DOHH2 (cell line): ENCODE data around the gene EGF.

Experiments used
- EZH2phosphoT487 ChIP-seq: fragments of 200-600 bp; sonication (generic); IDR thresholded peaks from 2 replicates; pipeline ENCODE4 v1.6.1; 2017; ENCODE audit warnings: borderline replicate concordance, mild to moderate bottlenecking, antibody characterized with exemption, low read length, moderate library complexity, mixed read lengths
- TF ChIP-seq, protein P1 (sequence below): fragments of 200-600 bp; sonication (generic); IDR thresholded peaks from one replicate; pipeline ENCODE4 v1.5.1; 2014; ENCODE audit warnings: antibody characterized with exemption, mild to moderate bottlenecking, low read depth, low read length; ENCODE audit not compliant: poor library complexity, severe bottlenecking

DNA sequence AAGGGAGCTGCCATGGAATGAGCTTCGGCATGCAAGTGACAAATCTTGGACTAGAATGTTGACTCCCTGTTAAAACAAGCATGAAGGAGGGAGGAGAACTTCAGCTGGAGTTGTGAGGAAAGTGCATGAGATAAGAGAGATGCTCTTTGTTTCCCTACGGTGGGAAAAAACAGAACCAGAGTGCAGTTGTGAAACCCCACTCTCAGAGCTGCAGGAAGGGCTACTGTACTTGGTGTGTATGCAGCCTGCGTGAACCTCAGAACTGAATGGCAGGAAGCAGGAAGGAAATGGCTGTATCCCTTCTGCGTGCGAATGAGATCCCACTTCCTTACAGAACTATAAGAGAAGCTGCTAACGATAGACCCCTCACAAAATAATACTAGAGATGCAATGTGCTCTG lies 57.2 kb downstream of the EGF start:
- TF ChIP-seq, protein P1, sequence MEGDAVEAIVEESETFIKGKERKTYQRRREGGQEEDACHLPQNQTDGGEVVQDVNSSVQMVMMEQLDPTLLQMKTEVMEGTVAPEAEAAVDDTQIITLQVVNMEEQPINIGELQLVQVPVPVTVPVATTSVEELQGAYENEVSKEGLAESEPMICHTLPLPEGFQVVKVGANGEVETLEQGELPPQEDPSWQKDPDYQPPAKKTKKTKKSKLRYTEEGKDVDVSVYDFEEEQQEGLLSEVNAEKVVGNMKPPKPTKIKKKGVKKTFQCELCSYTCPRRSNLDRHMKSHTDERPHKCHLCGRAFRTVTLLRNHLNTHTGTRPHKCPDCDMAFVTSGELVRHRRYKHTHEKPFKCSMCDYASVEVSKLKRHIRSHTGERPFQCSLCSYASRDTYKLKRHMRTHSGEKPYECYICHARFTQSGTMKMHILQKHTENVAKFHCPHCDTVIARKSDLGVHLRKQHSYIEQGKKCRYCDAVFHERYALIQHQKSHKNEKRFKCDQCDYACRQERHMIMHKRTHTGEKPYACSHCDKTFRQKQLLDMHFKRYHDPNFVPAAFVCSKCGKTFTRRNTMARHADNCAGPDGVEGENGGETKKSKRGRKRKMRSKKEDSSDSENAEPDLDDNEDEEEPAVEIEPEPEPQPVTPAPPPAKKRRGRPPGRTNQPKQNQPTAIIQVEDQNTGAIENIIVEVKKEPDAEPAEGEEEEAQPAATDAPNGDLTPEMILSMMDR: no peak
- no peak for TF ChIP-seq EZH2phosphoT487
